Hepatocyte (in vitro differentiated cells): ENCODE data around the gene ITGA4. TPM values are rescaled to one million over a fixed set of nuclear protein-coding genes. Genes with fewer than 3 reads are reported as not detected.
A peak's percentile ranks its signal among the peaks of the same experiment; 100 is the strongest.

Source experiments
- DNase-seq: peaks from one replicate; pipeline ENCODE4 v3.0.0-alpha.2; 2016; ENCODE audit warnings: low spot score
- H2AFZ ChIP-seq: fragments of 200-600 bp; sonication (generic); 2 replicates; pipeline ENCODE4 v1.6.0; 2016; ENCODE audit warnings: antibody characterized with exemption, mild to moderate bottlenecking
- H3K27ac ChIP-seq: fragments of 200-600 bp; sonication (generic); 2 replicates; pipeline ENCODE4 v1.5.1; 2016; ENCODE audit warnings: mild to moderate bottlenecking
- H3K27me3 ChIP-seq: fragments of 200-600 bp; sonication (generic); 2 replicates; pipeline ENCODE4 v1.6.1; 2016
- H3K36me3 ChIP-seq: fragments of 200-600 bp; sonication (generic); replicated peaks from 2 replicates; pipeline ENCODE4 v1.5.1; 2016; ENCODE audit warnings: low read depth; ENCODE audit not compliant: insufficient read depth
- H3K4me1 ChIP-seq: fragments of 200-600 bp; sonication (generic); 2 replicates; pipeline ENCODE4 v1.5.1; 2016; ENCODE audit warnings: mild to moderate bottlenecking, moderate library complexity; ENCODE audit not compliant: insufficient read depth
- H3K4me2 ChIP-seq: fragments of 200-600 bp; sonication (generic); 2 replicates; pipeline ENCODE4 v1.6.0; 2016
- H3K4me3 ChIP-seq: fragments of 200-600 bp; sonication (generic); 2 replicates; pipeline ENCODE4 v1.5.1; 2016; ENCODE audit warnings: mild to moderate bottlenecking
- H3K79me2 ChIP-seq: fragments of 200-600 bp; sonication (generic); 2 replicates; pipeline ENCODE4 v1.6.0; 2017; ENCODE audit warnings: mild to moderate bottlenecking
- H3K9me2 ChIP-seq: fragments of 200-600 bp; sonication (generic); replicated peaks from 2 replicates; pipeline ENCODE4 v1.6.0; 2017; ENCODE audit warnings: mild to moderate bottlenecking; ENCODE audit not compliant: insufficient read depth
- H3K9me3 ChIP-seq: fragments of 200-600 bp; sonication (generic); 2 replicates; pipeline ENCODE4 v1.5.1; 2016; ENCODE audit warnings: low read depth, mild to moderate bottlenecking
- H4K20me1 ChIP-seq: fragments of 200-600 bp; sonication (generic); 2 replicates; pipeline ENCODE4 v1.6.0; 2016; ENCODE audit warnings: mild to moderate bottlenecking; ENCODE audit not compliant: insufficient read depth, poor library complexity, severe bottlenecking
- CTCF ChIP-seq: fragments of 200-600 bp; sonication (generic); IDR thresholded peaks from 2 replicates; pipeline ENCODE4 v1.5.1; 2016; ENCODE audit warnings: antibody characterized with exemption, mild to moderate bottlenecking; ENCODE audit not compliant: poor library complexity
- EZH2 ChIP-seq: fragments of 200-600 bp; sonication (generic); IDR thresholded peaks from 2 replicates; pipeline ENCODE4 v1.6.1; 2016; ENCODE audit warnings: antibody characterized with exemption, mild to moderate bottlenecking, borderline replicate concordance
- EZH2phosphoT487 ChIP-seq: fragments of 200-600 bp; sonication (generic); IDR thresholded peaks from one replicate; pipeline ENCODE4 v1.6.1; 2018; ENCODE audit warnings: antibody characterized with exemption, mild to moderate bottlenecking, low read depth, moderate library complexity; ENCODE audit not compliant: unreplicated experiment, severe bottlenecking
- WGBS: methylation state at CpG from one replicate; pipeline ENCODE4 v1.1.6; 2016; ENCODE audit warnings: low lambda C conversion rate; ENCODE audit errors: missing lambda C conversion rate; 5-methylcytosine and 5-hydroxymethylcytosine counted together
- polyA plus RNA-seq: library from polyadenylated mRNA; unstranded; fragments of >200 nt; fragmentation: Nextera tagmentation; extraction: Ambion mirVana; gene quantifications from 2 replicates; pipeline ENCODE4 v1.2.1, GENCODE V29; 2016
- total RNA-seq: library from RNA; depleted of rRNA; stranded (reverse); fragments of >200 nt; gene quantifications from 2 replicates; pipeline ENCODE4 v1.2.3, GENCODE V29; 2014

Gene ITGA4
- total and polyA plus RNA-seq, 2 experiments from 2014 or later = 1.9 to 6.3 TPM

GRCh38 chr2:181431674-181432073 lies 25.5 kb upstream of the ITGA4 start:
- no peaks in the 10 kb centered on the region for H3K36me3 ChIP-seq

GRCh38 chr2:181438261-181438660 lies 18.9 kb upstream of the ITGA4 start:
- TF ChIP-seq CTCF (peak; percentile 5), EZH2phosphoT487 (no peak), EZH2 (no peak)
- no peak overlapping the region for H3K4me2 ChIP-seq
- H3K4me1 ChIP-seq = no peaks in the 10 kb centered on the region
- no peak overlapping the region for H2AFZ ChIP-seq
- no peaks in the 10 kb centered on the region for H3K27me3 ChIP-seq
- H3K9me3 ChIP-seq = no peaks in the 10 kb centered on the region
- H3K27ac ChIP-seq = no peak overlapping the region
- no peaks in the 10 kb centered on the region for H4K20me1 ChIP-seq
- H3K79me2 ChIP-seq = no peaks in the 10 kb centered on the region
- H3K9me2 ChIP-seq = no peaks in the 10 kb centered on the region
- no peaks in the 10 kb centered on the region for H3K36me3 ChIP-seq
- WGBS = 27% methylated on average over 1 of the region's 1 CpG
- DNase-seq = no peak
- H3K4me3 ChIP-seq = no peak overlapping the region

More at GRCh38 chr2:181431674-181432073, 25.5 kb upstream of the ITGA4 start:
- Histone ChIP-seq H3K79me2 (no peaks in the 10 kb centered on the region), H3K4me3 (no peak overlapping the region), H3K27ac (no peak overlapping the region), H3K9me3 (no peaks in the 10 kb centered on the region), H3K9me2 (no peaks in the 10 kb centered on the region), H3K4me1 (no peaks in the 10 kb centered on the region), H3K27me3 (no peaks in the 10 kb centered on the region), H2AFZ (no peak overlapping the region), H4K20me1 (no peaks in the 10 kb centered on the region), H3K4me2 (no peak overlapping the region)
- TF ChIP-seq EZH2 (no peak), EZH2phosphoT487 (no peak)
- no peak for DNase-seq

GRCh38 chr2:181440344-181440743 lies 16.8 kb upstream of the ITGA4 start:
- Histone ChIP-seq H3K4me3 (no peak overlapping the region), H3K4me2 (no peak overlapping the region), H3K36me3 (no peaks in the 10 kb centered on the region), H3K27ac (no peak overlapping the region), H3K9me2 (no peaks in the 10 kb centered on the region), H2AFZ (no peak overlapping the region), H3K27me3 (peaks cover 5% of the 10 kb centered on the region), H4K20me1 (no peaks in the 10 kb centered on the region), H3K9me3 (no peaks in the 10 kb centered on the region), H3K4me1 (no peaks in the 10 kb centered on the region), H3K79me2 (no peaks in the 10 kb centered on the region)
- no peak for DNase-seq
- TF ChIP-seq EZH2phosphoT487 = no peak
- TF ChIP-seq EZH2 = no peak
- no peak for TF ChIP-seq CTCF
- WGBS = 74% methylated on average over 2 of the region's 2 CpGs

- Histone ChIP-seq H3K4me3 (no peak overlapping the region), H3K79me2 (no peaks in the 10 kb centered on the region), H3K9me3 (no peaks in the 10 kb centered on the region), H3K4me2 (no peak overlapping the region), H3K27me3 (peaks cover 5% of the 10 kb centered on the region), H2AFZ (no peak overlapping the region), H3K36me3 (no peaks in the 10 kb centered on the region), H3K27ac (no peak overlapping the region), H4K20me1 (no peaks in the 10 kb centered on the region), H3K9me2 (no peaks in the 10 kb centered on the region), H3K4me1 (no peaks in the 10 kb centered on the region)
- no peak for TF ChIP-seq EZH2
- no peak for TF ChIP-seq CTCF
- TF ChIP-seq EZH2phosphoT487 = no peak
- no peak for DNase-seq
- 40% methylated on average over 3 of the region's 3 CpGs for WGBS
These were observed 16.3 kb upstream of the ITGA4 start for GRCh38 chr2:181440919-181441318.
